GM23338 (cell line): Measurements from ENCODE around the gene DUSP9. TPM values are rescaled to one million over a fixed set of nuclear protein-coding genes. Genes with fewer than 3 reads are reported as not detected.

Source experiments
- ATAC-seq: fragments of 200-7000 bp; cut with Tn5 transposase; 3 replicates; pipeline ENCODE4 v1.9.1; 2020
- DNase-seq: peaks from one replicate; pipeline ENCODE4 v3.0.0-alpha.2; 2015; ENCODE audit warnings: low spot score
- H2AFZ ChIP-seq: fragments of 200-600 bp; sonication (generic); 2 replicates; pipeline ENCODE4 v1.8.0; 2016; ENCODE audit warnings: antibody characterized with exemption, mild to moderate bottlenecking, moderate library complexity
- H3F3A ChIP-seq: fragments of 200-600 bp; sonication (generic); replicated peaks from 2 replicates; pipeline ENCODE4 v1.8.0; 2017; ENCODE audit warnings: antibody characterized with exemption, mixed run types, low read depth
- H3K27ac ChIP-seq: fragments of 200-600 bp; sonication (generic); 2 replicates; pipeline ENCODE4 v1.6.1; 2016; ENCODE audit warnings: low read depth
- H3K27me3 ChIP-seq: fragments of 200-600 bp; sonication (generic); 2 replicates; pipeline ENCODE4 v1.8.0; 2016; ENCODE audit warnings: mild to moderate bottlenecking, mixed run types, moderate library complexity; ENCODE audit not compliant: insufficient read depth
- H3K36me3 ChIP-seq: fragments of 200-600 bp; sonication (generic); 2 replicates; pipeline ENCODE4 v1.8.0; 2016; ENCODE audit warnings: mild to moderate bottlenecking; ENCODE audit not compliant: insufficient read depth
- H3K4me1 ChIP-seq: fragments of 200-600 bp; sonication (generic); 2 replicates; pipeline ENCODE4 v1.8.0; 2016; ENCODE audit warnings: mild to moderate bottlenecking, moderate library complexity; ENCODE audit not compliant: insufficient read depth
- H3K4me2 ChIP-seq: fragments of 200-600 bp; sonication (generic); 2 replicates; pipeline ENCODE4 v1.7.1; 2017; ENCODE audit warnings: mixed run types
- H3K4me3 ChIP-seq: fragments of 200-600 bp; sonication (generic); 2 replicates; pipeline ENCODE4 v1.6.1; 2016; ENCODE audit warnings: mixed run types
- H3K79me2 ChIP-seq: fragments of 200-600 bp; sonication (generic); replicated peaks from 2 replicates; pipeline ENCODE4 v1.8.0; 2017; ENCODE audit warnings: mild to moderate bottlenecking; ENCODE audit not compliant: insufficient read depth
- H3K9me2 ChIP-seq: fragments of 200-600 bp; sonication (generic); 2 replicates; pipeline ENCODE4 v1.8.0; 2017; ENCODE audit not compliant: insufficient read depth
- H4K20me1 ChIP-seq: fragments of 200-600 bp; sonication (generic); replicated peaks from 2 replicates; pipeline ENCODE4 v1.8.0; 2017; ENCODE audit warnings: mild to moderate bottlenecking; ENCODE audit not compliant: insufficient read depth
- H3K27ac Mint-ChIP-seq: 2 replicates; pipeline ENCODE4 v1.8.0; 2020; ENCODE audit warnings: inconsistent platforms, mild to moderate bottlenecking, moderate library complexity, mixed read lengths
- H3K27me3 Mint-ChIP-seq: 3 replicates; pipeline ENCODE4 v1.8.0; 2022; ENCODE audit warnings: low read depth, mild to moderate bottlenecking, moderate library complexity, mixed read lengths, inconsistent platforms; ENCODE audit not compliant: insufficient read depth, poor library complexity
- H3K36me3 Mint-ChIP-seq: 3 replicates; pipeline ENCODE4 v1.8.0; 2021; ENCODE audit warnings: low read depth, mild to moderate bottlenecking, inconsistent platforms, moderate library complexity, mixed read lengths
- H3K4me1 Mint-ChIP-seq: 3 replicates; pipeline ENCODE4 v1.8.0; 2020; ENCODE audit warnings: mild to moderate bottlenecking, inconsistent platforms, mixed read lengths
- H3K4me3 Mint-ChIP-seq: 3 replicates; pipeline ENCODE4 v1.8.0; 2021; ENCODE audit warnings: moderate library complexity, mild to moderate bottlenecking, inconsistent platforms, mixed read lengths
- H3K9me3 Mint-ChIP-seq: 3 replicates; pipeline ENCODE4 v1.8.0; 2020; ENCODE audit warnings: moderate library complexity, mild to moderate bottlenecking, inconsistent platforms, mixed read lengths
- CREB1 ChIP-seq: fragments of 250-450 bp; sonication (Bioruptor Pico); IDR thresholded peaks from 2 replicates; pipeline ENCODE4 v1.5.0; 2020; ENCODE audit warnings: low read depth, mild to moderate bottlenecking, moderate library complexity
- CTCF ChIP-seq, 2 experiments: fragments of 200-600 bp in 1 of 2; sonication (generic) in 1 of 2; conservative IDR thresholded peaks; 2 replicates each; pipeline versions ENCODE4 v1.5.1 to v1.6.1; 2016 to 2017; ENCODE audit warnings: antibody characterized with exemption in 2 of 2, low read depth in 2 of 2, mild to moderate bottlenecking in 2 of 2, moderate library complexity in 1 of 2
- EZH2 ChIP-seq: fragments of 200-600 bp; sonication (generic); IDR thresholded peaks from one replicate; pipeline ENCODE4 v1.8.0; 2017; ENCODE audit warnings: antibody characterized with exemption, mild to moderate bottlenecking, low read depth; ENCODE audit not compliant: unreplicated experiment
- EZH2phosphoT487 ChIP-seq: fragments of 200-600 bp; sonication (generic); IDR thresholded peaks from one replicate; pipeline ENCODE4 v1.8.1; 2018; ENCODE audit warnings: antibody characterized with exemption; ENCODE audit not compliant: unreplicated experiment
- JUNB ChIP-seq: IDR thresholded peaks from one replicate; pipeline ENCODE4 v1.6.1; 2016; ENCODE audit warnings: antibody characterized with exemption; ENCODE audit not compliant: unreplicated experiment
- NANOG ChIP-seq: IDR thresholded peaks from 2 replicates; pipeline ENCODE4 v1.6.1; 2016; ENCODE audit warnings: antibody characterized with exemption, borderline replicate concordance
- POLR2AphosphoS5 ChIP-seq: IDR thresholded peaks from 2 replicates; pipeline ENCODE4 v1.6.1; 2016; ENCODE audit warnings: antibody characterized with exemption, low read depth
- REST ChIP-seq: IDR thresholded peaks from one replicate; pipeline ENCODE4 v1.6.1; 2018; ENCODE audit warnings: antibody characterized with exemption; ENCODE audit not compliant: unreplicated experiment
- STAT1 ChIP-seq: IDR thresholded peaks from one replicate; pipeline ENCODE4 v1.6.1; 2016; ENCODE audit warnings: antibody characterized with exemption; ENCODE audit not compliant: unreplicated experiment
- ZNF114 ChIP-seq: fragments of 250-450 bp; sonication (Bioruptor Pico); IDR thresholded peaks from 2 replicates; pipeline ENCODE4 v1.5.0; 2020; ENCODE audit warnings: mild to moderate bottlenecking, moderate library complexity
- ZNF331 ChIP-seq: fragments of 250-450 bp; sonication (Bioruptor Pico); IDR thresholded peaks from 2 replicates; pipeline ENCODE4 v1.5.0; 2020; ENCODE audit warnings: low read depth, mild to moderate bottlenecking, moderate library complexity
- polyA plus RNA-seq: library from polyadenylated mRNA; unstranded; fragments of >200 nt; fragmentation: Nextera tagmentation; extraction: Ambion mirVana; gene quantifications from 2 replicates; pipeline ENCODE4 v1.2.1, GENCODE V29; 2016
- total RNA-seq: library from RNA; depleted of rRNA; stranded (reverse); fragments of >200 nt; shearing (Covaris generic); gene quantifications from 2 replicates; pipeline ENCODE4 v1.2.3, GENCODE V29; 2014
- TF ChIP-seq, protein P1 (sequence below): fragments of 250-450 bp; sonication (Bioruptor Pico); IDR thresholded peaks from 2 replicates; pipeline ENCODE4 v1.5.0; 2020; ENCODE audit warnings: mild to moderate bottlenecking, moderate library complexity
- TF ChIP-seq, protein P2 (sequence below): IDR thresholded peaks from 2 replicates; pipeline ENCODE4 v1.6.1; 2016; ENCODE audit warnings: antibody characterized with exemption

The DUSP9 gene
- total and polyA plus RNA-seq, 2 experiments from 2014 or later = 0.71 to 3.9 TPM

DNA sequence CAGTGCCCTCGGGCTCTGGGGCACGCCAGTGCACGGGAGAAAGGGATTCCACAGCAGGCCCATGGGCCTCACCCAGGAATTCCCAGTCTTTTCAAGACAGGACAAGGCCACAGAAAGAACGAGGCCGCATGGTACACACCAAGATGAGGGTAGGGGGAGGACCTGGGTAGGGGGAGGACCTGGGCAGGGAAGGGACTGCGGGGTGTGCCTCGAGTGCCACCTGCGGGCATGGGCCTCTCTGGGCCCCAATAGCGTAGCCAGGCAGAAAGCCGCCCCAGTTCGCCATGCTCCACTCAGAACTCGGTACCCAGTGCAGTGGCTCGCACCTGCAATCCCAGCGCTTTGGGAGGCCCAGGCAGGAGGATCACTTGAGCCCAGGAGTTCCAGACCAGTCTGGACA lies 14.0 kb upstream of the DUSP9 start:
- no peaks in the 10 kb centered on the region for H3F3A ChIP-seq
- H3K4me1 ChIP-seq = no peaks in the 10 kb centered on the region
- H3K27ac ChIP-seq = no peak overlapping the region
- H3K36me3 ChIP-seq = no peaks in the 10 kb centered on the region
- no peak overlapping the region for H2AFZ ChIP-seq
- no peak for TF ChIP-seq NANOG
- TF ChIP-seq EZH2 = no peak
- no peak for TF ChIP-seq ZNF114 (CRISPR knock-in tag)
- TF ChIP-seq CREB1 (CRISPR knock-in tag) = no peak
- TF ChIP-seq, protein P1, sequence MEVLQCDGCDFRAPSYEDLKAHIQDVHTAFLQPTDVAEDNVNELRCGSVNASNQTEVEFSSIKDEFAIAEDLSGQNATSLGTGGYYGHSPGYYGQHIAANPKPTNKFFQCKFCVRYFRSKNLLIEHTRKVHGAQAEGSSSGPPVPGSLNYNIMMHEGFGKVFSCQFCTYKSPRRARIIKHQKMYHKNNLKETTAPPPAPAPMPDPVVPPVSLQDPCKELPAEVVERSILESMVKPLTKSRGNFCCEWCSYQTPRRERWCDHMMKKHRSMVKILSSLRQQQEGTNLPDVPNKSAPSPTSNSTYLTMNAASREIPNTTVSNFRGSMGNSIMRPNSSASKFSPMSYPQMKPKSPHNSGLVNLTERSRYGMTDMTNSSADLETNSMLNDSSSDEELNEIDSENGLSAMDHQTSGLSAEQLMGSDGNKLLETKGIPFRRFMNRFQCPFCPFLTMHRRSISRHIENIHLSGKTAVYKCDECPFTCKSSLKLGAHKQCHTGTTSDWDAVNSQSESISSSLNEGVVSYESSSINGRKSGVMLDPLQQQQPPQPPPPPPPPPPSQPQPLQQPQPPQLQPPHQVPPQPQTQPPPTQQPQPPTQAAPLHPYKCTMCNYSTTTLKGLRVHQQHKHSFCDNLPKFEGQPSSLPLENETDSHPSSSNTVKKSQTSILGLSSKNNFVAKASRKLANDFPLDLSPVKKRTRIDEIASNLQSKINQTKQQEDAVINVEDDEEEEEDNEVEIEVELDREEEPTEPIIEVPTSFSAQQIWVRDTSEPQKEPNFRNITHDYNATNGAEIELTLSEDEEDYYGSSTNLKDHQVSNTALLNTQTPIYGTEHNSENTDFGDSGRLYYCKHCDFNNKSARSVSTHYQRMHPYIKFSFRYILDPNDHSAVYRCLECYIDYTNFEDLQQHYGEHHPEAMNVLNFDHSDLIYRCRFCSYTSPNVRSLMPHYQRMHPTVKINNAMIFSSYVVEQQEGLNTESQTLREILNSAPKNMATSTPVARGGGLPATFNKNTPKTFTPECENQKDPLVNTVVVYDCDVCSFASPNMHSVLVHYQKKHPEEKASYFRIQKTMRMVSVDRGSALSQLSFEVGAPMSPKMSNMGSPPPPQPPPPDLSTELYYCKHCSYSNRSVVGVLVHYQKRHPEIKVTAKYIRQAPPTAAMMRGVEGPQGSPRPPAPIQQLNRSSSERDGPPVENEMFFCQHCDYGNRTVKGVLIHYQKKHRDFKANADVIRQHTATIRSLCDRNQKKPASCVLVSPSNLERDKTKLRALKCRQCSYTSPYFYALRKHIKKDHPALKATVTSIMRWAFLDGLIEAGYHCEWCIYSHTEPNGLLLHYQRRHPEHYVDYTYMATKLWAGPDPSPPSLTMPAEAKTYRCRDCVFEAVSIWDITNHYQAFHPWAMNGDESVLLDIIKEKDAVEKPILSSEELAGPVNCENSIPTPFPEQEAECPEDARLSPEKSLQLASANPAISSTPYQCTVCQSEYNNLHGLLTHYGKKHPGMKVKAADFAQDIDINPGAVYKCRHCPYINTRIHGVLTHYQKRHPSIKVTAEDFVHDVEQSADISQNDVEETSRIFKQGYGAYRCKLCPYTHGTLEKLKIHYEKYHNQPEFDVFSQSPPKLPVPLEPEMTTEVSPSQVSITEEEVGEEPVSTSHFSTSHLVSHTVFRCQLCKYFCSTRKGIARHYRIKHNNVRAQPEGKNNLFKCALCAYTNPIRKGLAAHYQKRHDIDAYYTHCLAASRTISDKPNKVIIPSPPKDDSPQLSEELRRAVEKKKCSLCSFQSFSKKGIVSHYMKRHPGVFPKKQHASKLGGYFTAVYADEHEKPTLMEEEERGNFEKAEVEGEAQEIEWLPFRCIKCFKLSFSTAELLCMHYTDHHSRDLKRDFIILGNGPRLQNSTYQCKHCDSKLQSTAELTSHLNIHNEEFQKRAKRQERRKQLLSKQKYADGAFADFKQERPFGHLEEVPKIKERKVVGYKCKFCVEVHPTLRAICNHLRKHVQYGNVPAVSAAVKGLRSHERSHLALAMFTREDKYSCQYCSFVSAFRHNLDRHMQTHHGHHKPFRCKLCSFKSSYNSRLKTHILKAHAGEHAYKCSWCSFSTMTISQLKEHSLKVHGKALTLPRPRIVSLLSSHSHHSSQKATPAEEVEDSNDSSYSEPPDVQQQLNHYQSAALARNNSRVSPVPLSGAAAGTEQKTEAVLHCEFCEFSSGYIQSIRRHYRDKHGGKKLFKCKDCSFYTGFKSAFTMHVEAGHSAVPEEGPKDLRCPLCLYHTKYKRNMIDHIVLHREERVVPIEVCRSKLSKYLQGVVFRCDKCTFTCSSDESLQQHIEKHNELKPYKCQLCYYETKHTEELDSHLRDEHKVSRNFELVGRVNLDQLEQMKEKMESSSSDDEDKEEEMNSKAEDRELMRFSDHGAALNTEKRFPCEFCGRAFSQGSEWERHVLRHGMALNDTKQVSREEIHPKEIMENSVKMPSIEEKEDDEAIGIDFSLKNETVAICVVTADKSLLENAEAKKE (CRISPR knock-in tag) = no peak
- TF ChIP-seq REST = no peak
- TF ChIP-seq, protein P2, sequence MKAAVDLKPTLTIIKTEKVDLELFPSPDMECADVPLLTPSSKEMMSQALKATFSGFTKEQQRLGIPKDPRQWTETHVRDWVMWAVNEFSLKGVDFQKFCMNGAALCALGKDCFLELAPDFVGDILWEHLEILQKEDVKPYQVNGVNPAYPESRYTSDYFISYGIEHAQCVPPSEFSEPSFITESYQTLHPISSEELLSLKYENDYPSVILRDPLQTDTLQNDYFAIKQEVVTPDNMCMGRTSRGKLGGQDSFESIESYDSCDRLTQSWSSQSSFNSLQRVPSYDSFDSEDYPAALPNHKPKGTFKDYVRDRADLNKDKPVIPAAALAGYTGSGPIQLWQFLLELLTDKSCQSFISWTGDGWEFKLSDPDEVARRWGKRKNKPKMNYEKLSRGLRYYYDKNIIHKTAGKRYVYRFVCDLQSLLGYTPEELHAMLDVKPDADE = no peak
- no peak for TF ChIP-seq STAT1
- no peak for TF ChIP-seq EZH2phosphoT487
- TF ChIP-seq CTCF (conservative IDR thresholded peaks at IDR 0.05; ENCODE audit: low read depth in 2 of 2) = no peak
- TF ChIP-seq ZNF331 (CRISPR knock-in tag) = no peak
- TF ChIP-seq JUNB = no peak
- TF ChIP-seq POLR2AphosphoS5 = no peak
- H3K79me2 ChIP-seq = no peaks in the 10 kb centered on the region
- no peaks in the 10 kb centered on the region for H3K27me3 ChIP-seq
- no peaks in the 10 kb centered on the region for H3K36me3 Mint-ChIP-seq
- H4K20me1 ChIP-seq = no peaks in the 10 kb centered on the region
- peaks cover 1% of the 10 kb centered on the region for H3K27me3 Mint-ChIP-seq
- DNase-seq (no peak), ATAC-seq (no peak)
- no peaks in the 10 kb centered on the region for H3K9me2 ChIP-seq
- H3K4me3 Mint-ChIP-seq = no peak overlapping the region
- H3K9me3 Mint-ChIP-seq = no peaks in the 10 kb centered on the region
- H3K4me3 ChIP-seq = no peak overlapping the region
- H3K4me2 ChIP-seq = no peak overlapping the region
- H3K27ac Mint-ChIP-seq = no peak overlapping the region
- H3K4me1 Mint-ChIP-seq = no peaks in the 10 kb centered on the region
